IPS DF 19.7 (cell line): ENCODE data around the gene CCDC78.

Experiments
- DNase-seq: peaks from one replicate; pipeline ENCODE4 v3.0.0-alpha.2; 2013; ENCODE audit warnings: low read depth, low spot score

CCDC78 gene

DNA sequence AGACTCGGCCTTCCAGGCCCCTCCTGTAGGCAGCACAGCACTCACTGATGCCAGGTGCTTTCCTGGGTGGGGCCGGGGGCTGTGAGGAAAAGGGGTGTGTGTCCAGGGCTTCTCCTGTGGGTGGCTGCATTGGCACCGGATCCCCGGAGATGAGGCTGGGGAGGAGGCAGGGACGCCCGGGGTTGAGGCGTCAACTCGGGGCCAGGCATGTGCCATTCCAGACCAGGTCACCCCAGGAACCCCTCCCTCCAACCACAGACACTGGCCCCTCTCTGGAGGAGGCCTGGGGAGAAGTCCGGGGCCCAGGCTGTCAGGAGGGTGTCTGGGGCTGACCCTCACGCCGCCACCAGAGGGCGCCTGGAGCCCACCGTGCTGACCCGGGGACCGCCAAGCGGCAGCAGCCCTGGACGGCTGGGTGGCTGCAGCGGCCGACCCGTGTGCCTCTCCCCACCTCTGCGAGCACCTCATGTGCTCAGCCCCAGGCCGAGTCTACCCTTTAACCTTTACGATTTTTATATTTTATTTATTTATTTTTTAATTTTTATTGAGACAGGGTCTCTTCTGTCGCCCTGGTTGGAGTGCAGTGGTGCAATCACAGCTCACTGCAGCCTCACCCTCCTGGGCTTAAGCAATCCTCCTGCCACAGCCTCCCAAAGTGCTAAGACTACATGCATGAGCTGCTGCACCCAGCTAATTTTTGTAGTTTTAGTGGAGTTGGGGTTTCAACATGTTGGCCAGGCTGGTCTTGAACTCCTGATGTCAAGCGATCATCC is 14.5 kb downstream of the CCDC78 start:
- no peak for DNase-seq

DNA sequence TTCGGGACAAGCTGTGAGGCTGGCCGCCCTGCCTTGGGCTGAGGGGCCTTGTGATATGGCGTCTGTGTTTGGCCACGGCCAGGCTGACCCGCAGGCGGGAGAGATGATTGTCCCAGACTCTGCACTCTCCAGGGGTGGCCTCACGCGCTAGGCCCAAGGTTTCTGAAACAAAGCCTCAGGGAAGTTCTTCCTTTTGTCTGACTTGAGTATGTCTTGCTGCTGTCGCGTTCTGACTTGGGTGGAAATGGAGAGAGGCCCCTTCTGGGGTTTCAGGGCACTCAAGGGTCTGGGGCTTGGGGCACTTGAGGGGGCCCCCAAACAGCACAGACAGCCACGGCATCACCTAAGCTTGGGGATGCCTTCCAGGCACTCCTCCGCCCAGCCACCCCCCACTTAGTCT is 15.2 kb downstream of the CCDC78 start:
- DNase-seq, result no peak

DNA sequence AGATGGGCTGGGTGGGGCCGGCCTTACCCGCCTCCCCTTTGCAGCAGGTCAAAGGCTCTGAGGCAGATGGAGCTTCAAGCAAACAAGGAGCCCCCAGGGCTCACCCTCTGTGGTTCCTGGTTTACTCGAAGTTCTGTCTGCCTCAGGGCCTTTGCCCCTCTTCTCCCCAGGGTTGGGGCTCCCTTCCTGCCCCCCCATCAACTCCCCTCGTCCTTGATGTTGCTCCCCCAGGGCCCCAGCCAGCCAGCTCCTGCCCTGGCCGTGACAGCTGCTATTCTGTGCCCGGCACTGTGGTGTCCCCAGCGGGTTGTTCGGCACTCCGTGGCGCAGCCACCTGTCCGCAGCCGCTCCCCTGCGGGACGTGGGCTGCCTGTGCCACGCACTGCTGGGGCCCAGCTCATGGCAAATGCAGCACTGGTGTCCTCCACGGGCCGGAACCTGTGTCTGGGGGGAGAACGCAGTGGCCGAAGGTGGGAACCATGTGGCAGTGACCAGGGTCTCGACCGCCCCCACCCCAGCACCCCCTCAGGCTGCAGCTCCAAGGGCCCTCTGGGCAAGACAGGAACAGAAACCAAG is 15.7 kb downstream of the CCDC78 start:
- DNase-seq, result no peak

DNA sequence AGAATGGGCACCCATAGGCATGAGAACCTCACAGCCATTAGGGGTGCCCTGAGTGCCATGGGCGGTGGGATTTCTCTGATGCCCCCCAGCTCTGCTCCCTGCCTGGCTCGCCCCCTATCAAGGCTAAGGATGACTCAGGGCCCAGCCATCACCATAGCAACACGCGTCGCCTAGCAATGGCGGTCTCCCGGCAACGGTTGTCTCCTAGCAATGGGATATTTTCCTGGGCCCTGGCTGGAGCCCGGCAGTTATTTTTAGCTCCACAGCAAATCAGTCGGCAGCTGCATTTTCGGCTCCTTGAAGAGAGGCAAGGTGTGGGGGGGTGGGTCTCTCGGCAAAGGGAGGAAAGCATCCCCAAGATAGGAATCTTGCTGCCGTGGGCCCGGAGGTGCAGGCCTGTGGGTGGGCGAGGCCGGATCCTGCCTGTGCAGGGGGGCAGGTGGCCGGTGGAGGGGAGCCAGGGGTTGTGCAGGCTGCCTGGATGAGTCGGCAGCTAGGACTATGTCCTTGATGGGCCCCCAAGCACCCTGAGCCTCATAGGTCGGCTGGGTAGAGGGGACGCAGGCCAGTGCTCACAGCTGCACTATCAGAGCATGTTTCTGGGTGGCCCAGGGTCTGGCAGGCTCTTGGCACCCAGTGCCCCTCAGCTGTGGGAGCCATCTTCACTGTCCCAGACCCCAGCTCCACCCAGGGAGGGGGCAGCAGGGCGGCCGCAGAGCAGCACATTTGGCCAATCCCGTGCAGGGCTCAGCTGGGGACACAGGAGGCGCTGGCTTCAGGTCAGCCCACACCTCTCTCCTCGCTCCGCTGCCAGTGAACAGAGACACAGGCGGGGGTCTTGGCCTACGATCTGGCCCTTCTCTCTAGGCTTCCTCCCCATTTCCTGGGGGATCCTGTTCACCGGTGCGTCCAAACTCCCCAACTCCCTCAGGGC is 16.4 kb downstream of the CCDC78 start:
- no peak for DNase-seq

DNA sequence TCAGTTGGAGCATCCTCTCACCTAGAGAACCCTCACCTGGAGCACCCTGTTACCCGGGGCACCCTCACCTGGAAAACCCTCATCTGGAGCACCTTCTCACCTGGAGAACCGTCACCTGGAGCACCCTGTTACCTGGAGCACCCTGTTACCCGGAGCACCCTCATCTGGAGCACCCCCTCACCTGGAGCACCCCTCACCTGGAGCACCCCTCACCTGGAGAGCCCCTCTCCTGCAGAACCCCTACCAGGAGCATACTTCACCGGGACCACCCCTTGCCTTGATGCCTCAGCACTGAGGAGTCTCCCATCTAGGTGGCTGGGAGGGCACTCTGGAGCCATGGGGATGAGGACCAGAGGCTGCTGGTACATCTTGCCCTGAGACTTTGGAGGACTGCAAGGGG is 17.3 kb downstream of the CCDC78 start:
- DNase-seq, result no peak

DNA sequence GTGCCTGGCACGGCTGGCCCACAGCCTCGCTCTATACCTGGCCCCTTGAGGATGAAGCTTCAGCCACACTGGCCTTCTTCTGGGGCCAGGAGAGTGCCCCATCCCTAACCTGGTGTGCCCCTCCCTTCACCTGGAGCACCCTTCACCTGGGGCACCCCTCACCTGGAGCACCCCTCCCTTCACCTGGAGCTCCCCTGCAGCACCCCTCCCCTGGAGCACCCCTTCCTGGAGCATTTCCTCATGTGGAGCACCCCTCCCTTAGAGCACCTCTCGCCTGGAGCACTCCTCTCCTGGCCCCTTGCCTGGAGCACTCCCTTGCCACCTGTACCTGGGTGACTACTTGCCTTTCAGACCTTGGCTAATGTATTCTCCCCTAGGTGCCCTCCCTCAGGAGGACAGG is 18.2 kb downstream of the CCDC78 start:
- DNase-seq, result no peak

DNA sequence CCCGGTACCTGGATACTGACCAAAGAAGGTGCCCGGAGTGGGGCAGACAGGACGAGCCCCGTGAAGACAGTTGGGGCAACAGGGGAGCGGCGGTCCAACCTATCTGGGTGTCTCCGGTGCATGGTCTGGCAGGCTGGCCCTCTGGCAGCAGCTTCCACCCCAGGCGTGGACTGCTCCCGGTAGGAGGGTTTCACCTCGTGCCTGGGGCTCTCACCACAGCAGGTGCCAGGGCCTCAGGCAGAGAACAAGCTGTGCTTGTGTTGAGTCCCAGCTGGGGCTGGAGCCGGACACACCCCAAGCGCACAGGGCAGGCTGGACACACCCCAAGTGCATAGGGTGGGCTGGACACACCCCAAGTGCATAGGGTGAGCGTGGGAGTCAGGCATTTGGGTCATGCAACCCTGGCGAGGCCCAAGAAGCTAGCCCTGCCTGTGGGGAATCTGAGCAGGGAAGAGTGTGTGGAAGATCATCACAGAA is 19.1 kb downstream of the CCDC78 start:
- no peak for DNase-seq

DNA sequence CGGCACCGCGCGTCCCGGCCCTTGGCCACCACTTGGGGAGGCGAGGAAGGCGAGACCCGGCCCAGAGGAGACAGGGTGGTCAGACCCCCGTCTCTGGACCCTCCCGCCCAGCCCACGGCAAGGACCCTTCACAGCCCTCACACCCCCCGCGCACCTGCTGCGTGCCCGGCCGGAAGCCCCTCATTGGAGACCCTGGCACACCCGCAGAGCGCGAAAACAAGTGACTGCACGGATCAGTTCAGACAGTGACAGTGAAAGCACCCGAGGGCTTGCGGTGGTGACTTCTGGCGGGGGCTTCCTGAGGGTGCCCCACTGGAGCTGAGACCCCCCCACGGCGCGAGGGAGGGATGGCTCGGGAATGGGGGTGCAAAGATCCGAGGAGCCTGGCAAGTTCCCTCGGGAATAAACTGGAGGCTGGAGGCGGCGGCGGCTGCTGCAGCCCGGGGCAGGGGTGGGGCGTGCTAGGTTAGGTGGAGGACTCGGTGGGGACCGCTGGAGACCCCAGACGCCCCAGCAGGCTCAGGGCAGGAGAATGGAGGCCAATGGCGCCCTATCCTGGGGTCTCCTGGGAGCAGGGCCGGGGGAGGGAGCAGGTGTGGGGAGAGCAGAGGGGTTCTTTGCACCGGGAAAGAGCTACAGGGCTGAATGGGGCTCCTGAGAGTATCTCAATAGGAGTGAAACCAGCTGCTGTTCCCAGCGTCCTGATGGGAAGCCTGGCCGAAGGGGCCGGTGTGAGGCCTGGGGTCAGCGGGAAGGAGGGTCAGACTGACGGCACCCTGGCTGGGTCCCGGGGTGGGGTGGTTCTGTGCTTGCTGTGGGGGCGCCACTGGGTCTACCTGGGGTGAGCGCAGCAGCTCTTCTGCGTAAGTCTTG is 19.8 kb downstream of the CCDC78 start:
- no peak for DNase-seq

DNA sequence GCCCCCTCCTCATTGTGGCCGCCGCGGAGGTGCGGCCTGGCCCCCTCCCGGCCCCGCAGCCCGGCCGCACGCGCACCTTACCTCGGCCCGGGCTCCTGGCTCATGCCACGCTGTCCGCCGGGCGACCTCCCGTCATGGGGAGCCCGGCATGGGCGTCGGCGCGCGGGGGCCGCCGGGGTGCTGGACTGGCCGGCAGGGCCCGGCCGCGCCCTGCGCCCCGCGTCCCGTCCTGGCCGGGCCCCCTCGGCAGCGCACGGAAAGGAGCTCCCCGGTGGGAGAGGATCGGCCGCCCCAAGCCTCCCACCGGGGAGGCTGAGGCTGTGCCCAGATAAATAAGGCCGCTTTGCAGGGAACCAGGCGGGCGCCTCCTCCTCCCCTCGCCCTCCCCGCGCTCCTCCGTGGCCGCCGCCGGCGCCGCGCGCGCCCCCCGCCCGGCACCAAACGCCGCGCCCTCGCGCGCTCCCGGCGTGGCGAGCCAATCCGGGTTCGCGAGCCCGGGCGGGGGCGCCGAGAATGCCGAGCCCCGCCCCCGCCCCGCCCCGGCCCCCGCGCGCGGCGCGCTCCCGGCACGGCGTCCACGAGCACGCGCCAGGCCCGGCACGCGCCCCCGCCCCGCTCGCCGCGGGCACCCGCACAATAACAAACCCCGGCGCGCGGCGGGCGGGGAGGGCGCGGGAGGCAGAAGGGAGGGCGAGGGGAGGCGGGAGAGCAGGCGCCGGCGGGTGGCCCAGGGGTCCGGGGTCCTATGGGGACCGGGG is 20.6 kb downstream of the CCDC78 start, which contains the start of gene FBXL16:
TSS of gene FBXL16 (minus strand) at position 371 of the 758 bp plus-strand sequence. CDS start 8,396 bp downstream, outside the sequence.
- no peak for DNase-seq

DNA sequence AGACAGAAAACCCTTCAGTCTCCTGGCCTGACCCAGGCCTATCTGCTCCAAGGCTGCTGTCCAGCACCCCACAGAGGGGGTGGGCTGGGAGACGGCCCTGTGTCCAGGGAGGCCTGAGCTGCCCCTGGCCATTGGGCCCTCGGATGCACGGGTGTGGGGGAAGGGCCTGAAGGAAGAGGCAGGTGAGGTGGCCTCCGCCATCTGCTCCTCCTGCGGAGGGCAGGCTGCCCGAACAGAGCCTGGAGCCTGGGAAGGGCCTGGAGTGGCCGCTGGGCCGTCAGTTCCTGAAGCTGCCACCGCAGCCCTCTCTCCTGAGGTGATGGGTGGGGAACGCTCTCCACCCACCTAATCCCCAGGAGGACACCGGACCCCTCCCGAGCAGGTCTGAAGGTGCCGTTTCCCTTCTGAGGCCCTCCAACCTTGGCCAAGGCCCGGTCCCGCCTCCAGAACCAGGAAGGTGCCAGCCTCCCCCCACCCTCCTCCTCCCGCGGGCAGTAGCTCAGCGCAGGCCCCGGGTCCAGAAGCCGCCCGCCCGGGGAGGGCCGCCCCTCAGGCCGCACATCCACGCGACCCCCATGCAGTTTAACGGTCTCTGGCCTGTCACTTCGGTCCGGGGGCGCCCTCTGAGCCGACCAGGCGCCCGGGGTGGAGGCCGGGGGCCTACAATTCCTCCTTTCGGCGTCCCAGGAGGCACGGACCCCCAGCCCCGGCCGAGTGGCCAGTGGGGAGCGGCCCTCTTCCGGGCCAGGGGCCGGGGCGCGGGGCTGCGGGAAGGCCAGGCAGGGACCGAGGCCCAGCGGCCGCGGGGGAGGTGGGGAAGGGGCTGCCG is 21.5 kb downstream of the CCDC78 start:
- DNase-seq, result no peak

DNA sequence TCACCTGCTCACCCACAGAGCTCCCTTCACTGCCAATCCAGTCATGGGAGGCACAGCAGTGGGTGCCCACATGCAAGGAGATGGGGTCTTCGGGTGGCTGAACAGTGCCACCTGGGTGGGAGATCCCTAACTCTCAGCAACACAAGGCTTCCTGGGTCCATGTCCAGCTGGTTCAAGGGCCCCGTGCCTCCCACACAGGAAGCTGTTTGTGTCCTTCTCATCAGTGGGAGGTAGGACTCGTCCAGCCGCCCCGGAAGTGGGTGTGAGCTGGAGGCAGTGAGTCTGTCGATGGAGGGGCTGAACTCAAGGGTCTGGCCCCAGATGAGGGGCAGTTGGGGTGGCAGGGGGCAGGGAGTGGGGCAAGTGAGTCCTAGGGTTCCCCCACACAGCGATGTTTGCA is 22.2 kb downstream of the CCDC78 start:
- DNase-seq, result no peak

DNA sequence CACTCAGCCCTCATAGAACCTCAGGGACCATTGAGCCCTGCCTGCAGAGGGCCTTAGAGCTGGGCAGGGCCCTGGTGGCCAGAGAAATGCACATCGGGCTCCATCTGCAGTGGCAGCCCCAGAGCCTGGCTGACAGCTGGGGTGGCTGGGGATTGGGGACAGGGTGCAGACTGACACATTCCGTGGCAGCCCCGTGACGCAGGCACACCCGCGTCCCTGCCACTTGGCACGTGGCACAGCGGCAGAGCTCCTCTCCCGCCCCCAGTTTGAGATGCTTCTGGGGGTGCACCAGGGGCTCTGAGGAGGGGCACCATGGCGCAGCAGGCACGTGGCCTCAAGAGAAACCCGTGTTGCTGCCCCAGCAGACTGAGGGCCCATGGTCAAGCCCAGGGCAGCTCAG is 22.8 kb downstream of the CCDC78 start:
- no peak for DNase-seq

DNA sequence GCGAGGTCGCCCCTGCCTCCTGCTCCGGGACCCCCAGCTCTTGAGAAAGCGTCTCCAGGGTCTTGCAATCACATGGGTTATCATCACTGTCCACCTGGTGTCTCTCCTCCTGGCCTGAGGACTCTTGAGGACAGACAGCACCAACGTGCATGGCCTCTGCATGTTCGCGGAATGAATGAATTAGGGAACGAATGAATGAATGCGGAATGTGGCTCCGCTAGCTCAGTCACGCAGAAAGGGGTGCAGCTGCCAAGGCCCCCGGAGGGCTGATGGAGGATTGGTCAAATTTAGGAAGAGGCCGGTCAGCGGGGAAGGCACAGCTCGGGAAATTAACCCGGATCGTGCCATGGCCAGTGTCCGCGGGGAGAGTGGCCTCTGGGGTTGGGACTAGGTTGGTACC is 23.9 kb downstream of the CCDC78 start:
- DNase-seq, result no peak

DNA sequence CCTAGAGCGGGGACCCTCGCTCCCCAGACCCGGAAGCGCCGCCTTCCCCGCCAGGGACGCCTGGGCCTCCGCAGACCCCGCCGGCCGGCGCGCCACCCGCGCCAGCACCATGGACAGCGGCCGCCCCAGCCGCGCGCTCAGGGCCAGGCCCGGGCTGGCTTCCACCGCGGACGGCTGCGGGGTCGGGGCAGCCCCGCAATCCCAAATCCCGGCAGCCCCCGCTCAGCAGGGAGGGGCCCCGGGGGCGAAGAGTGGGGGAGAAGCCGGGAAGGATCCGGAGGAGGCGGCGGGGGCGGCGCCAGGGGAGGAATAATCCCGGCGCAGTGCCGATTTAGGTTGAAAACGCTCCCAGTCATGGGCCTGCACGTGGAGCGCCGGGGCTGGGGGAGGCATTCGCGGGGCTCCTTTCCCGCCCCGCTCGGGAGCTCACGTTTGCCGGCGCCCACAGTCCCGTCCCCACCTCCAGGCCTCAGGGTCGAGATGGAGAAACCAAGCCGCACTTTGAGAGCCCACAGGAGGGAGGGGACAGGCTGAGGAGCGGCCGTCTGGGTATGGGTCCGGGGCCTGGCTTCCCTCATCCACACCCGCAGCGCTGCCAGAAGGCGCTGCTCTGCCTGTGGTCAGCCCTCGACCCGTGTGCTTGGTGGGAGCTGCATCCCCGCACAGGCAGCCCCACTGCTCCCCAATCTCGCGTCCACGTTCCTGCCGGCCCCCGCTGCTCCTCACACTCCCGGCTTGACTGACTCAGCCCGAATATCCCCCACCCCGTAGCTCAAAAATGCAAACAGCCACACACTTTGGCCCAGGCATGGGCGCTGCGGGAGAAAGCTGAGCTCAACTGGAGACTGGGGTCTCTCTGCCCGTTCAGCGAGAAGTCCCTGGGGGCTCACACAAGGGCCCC is 25.3 kb downstream of the CCDC78 start:
- DNase-seq, result no peak

DNA sequence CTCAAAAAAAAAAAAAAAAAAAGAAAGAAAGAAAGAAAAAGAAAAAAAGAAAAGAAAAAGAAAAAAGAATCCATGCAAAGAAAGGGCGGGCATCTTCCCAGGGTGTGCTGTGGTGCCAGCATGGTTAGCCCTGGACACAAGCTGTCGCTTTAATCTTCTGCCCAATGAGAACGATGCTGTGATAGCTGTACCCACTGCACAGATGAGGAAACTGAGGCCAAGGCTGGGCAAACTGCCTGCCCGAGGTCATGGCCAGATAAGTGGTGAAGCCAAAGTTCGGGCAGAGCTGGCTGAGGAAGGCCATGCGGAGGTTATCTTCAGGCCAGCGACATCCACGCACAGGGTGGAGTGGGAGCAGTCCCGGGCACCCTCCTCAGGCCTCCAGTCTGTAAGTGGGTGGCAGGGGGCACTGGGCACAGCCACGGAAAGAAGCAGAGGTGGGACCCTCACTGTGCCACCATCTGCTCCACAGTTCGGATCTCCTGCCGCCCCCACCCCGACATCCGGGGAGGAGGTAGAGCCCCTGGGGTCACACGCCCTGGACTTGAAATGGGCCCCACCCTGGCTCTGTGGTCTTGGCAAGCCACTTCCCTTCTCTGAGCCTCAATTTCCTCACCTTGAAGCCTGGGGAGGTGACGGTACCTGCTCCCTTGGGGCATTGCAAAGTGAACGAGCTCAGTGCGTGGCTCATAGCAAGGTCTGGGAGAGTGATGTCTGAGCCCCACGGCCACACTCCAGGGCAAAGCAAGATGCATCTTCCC is 27.2 kb downstream of the CCDC78 start:
- DNase-seq, result no peak

DNA sequence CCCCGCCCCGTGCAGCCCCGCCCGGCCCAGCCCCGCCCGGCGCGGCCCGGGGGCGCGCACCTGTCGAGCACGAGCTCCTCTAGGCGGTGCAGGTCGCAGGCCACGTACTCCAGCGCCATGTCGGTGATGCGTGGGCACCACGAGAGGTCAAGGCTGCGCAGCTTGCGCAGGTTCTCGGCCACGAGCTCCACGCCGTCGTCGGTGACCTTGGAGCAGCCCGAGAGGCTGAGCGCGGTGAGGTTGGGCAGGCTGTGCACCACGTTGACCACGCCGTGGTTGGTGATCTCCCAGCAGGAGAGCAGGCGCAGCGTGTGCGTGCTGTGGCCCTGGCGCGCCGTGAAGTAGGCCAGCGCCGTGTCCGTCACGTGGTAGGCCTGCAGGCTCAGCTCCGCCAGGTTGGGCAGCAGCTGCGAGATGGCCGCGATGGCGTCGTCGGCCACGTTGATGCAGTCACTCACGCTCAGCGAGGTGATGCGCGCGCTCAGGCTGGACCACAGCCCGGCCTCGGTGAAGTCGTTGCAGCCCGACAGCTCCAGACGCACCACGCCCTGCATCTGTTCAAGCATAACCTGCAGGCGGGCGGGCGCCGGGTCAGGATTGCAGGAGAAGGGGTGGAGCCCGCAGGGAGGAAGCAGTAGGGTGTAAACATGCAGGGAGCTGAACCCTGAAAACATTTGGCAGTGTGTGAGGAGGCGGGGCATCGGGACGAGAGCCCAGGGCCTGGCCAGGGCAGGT is 30.7 kb downstream of the CCDC78 start:
- DNase-seq, result no peak

DNA sequence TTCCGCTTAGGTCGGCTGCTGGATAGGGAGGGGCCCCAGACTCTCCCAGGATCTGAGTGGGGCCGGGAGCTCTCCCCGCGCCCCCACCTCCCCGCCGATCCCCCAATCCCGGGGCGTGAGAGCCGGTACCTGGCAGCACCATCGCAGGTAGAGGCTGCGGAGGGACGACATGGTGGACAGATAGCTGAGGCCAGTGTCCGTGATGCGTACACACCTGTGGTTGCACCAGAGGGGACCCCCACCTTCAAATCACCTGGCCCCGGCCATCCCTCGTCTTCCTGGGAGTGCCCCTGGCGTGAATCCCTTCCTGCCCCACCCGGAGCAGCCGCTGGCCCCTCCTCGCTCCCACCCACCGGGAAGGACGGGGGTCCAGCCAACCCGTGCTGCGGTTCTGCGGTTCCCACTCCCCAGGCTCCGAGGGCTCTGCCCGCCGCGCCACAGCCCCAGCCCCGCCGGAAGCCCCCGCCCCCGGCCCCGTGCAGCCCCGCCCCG is 31.3 kb downstream of the CCDC78 start:
- no peak for DNase-seq
